Loucy (cell line): ENCODE results near the gene FAM219A.

Experiments used
- CTCF ChIP-seq: fragments of 200-600 bp; sonication (generic); conservative IDR thresholded peaks from 2 replicates; pipeline ENCODE4 v1.5.1; 2014; ENCODE audit warnings: mild to moderate bottlenecking, antibody characterized with exemption, low read length
- EZH2phosphoT487 ChIP-seq: fragments of 200-600 bp; IDR thresholded peaks from 2 replicates; pipeline ENCODE4 v1.6.1; 2018; ENCODE audit warnings: antibody characterized with exemption, mild to moderate bottlenecking, moderate library complexity, borderline replicate concordance

- TF ChIP-seq CTCF (no peak), EZH2phosphoT487 (no peak)
Measured at GRCh38 chr9:34493972-34494535, 35.7 kb upstream of the FAM219A start.
